Measurements from ENCODE around the gene CFAP58.

The CFAP58 gene

DNA sequence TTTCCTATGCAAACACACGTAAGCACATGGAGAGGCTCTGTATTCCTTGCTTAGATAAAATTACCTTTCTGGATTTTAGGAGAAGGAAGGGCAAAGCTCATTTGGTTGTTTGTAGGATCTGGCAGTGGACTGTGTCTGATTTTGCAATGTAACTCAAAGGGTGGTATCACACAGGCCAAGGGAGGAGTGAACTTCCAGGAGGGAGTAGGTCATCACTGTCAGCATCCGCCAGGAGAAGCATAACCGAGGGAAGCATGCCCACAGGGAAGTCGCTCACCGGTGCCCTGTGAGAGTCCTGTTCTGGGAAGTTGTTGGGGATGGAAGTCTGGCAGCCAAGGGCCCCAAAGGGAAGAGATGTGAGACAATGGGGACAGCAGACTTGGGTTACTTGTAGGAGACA is 74.4 kb downstream of the CFAP58 start:
- Histone ChIP-seq H3K9me3 (ENCODE audit: low read length) (no peaks in the 10 kb centered on the region), H3K27ac (ENCODE audit: low read depth, low read length) (no peak overlapping the region), H3K4me1 (ENCODE audit: insufficient read depth, low read length) (no peaks in the 10 kb centered on the region), H3K9ac (ENCODE audit: low read length) (no peak overlapping the region), H3K27me3 (ENCODE audit: control insufficient read depth in 1 of 2, insufficient read depth in 2 of 2, low read length in 2 of 2) (no peaks in the 10 kb centered on the region), H3K4me3 (ENCODE audit: low read depth in 1 of 2, low read length in 2 of 2) (no peak overlapping the region), H3K36me3 (ENCODE audit: insufficient read depth, low read length) (no peaks in the 10 kb centered on the region)

DNA sequence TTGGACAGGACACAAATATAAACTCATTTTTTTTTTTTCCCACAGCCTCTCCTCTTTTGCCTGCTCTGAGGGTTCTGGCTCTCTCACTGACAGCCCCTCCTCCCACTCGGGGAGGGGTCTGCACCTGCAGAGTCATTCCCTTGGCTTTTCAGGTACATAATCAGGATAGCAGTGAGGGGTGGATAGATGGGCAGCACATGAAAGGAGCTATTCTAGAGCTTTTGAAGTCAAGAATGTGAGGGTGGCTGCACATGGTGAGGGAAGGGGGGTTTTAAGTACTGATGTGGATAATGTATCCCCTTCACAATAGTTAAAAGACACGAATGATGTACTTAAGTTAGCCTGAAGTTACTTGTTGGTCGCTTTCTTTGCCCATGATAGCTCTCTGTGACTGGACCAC is 76.2 kb downstream of the CFAP58 start:
- Histone ChIP-seq H3K9ac (ENCODE audit: low read length) (no peak overlapping the region), H3K27me3 (ENCODE audit: control insufficient read depth in 1 of 2, insufficient read depth in 2 of 2, low read length in 2 of 2) (no peaks in the 10 kb centered on the region)

DNA sequence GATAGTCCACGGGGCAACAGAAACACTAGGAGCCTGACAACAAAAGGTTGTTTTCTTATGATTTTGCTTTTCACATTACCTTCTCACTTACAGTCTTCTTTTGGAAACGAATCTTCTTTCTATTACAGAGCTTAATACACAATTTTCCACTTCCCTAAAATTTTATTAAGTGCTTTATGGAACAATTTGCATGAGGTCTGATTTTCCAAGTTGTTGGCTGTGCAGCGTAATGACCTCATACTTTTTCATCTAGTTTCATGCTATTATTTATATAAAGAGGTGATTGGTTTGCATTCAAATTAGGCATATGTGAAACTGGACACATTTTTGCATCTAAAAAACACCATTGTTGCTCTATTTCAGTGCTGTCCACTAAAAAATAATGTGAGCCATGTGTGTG is 76.7 kb downstream of the CFAP58 start:
- H3K4me1 ChIP-seq (ENCODE audit: insufficient read depth, low read length): no peaks in the 10 kb centered on the region
- H3K4me3 ChIP-seq (ENCODE audit: low read depth in 1 of 2, low read length in 2 of 2): no peak overlapping the region
- no peak overlapping the region for H3K27ac ChIP-seq (ENCODE audit: low read depth, low read length)
- no peaks in the 10 kb centered on the region for H3K36me3 ChIP-seq (ENCODE audit: insufficient read depth, low read length)
- H3K9me3 ChIP-seq (ENCODE audit: low read length): no peaks in the 10 kb centered on the region
- no peak overlapping the region for H3K9ac ChIP-seq (ENCODE audit: low read length)
- H3K27me3 ChIP-seq (ENCODE audit: control insufficient read depth in 1 of 2, insufficient read depth in 2 of 2, low read length in 2 of 2): no peaks in the 10 kb centered on the region

More for the DNA sequence above, 76.2 kb downstream of the CFAP58 start:
- Histone ChIP-seq H3K36me3 (ENCODE audit: insufficient read depth, low read length) (no peaks in the 10 kb centered on the region), H3K4me3 (ENCODE audit: low read depth in 1 of 2, low read length in 2 of 2) (no peak overlapping the region), H3K9me3 (ENCODE audit: low read length) (no peaks in the 10 kb centered on the region), H3K4me1 (ENCODE audit: insufficient read depth, low read length) (no peaks in the 10 kb centered on the region), H3K27ac (ENCODE audit: low read depth, low read length) (no peak overlapping the region)

DNA sequence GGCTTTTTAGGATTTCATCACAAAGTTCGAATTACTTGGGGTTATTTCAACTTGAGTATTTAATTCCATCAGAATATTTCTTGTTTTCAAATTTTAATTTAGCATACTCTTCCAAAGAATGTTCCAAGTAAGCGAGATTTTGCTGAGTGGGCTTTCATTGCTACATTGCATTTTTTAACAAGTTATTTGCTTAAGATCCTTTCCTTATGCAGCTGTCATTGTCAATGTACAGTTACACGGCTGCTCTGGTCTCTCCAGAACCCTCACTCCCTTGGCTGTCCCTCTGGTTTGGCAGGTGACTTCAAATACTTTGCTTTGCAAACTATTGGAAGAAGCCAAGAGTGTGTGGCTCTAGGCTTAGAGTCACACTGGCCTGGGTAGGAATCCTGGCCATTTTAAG is 80.0 kb downstream of the CFAP58 start:
- Histone ChIP-seq H3K9ac (ENCODE audit: low read length) (no peak overlapping the region), H3K36me3 (ENCODE audit: insufficient read depth, low read length) (no peaks in the 10 kb centered on the region), H3K27me3 (ENCODE audit: control insufficient read depth in 1 of 2, insufficient read depth in 2 of 2, low read length in 2 of 2) (no peaks in the 10 kb centered on the region), H3K9me3 (ENCODE audit: low read length) (no peaks in the 10 kb centered on the region), H3K4me1 (ENCODE audit: insufficient read depth, low read length) (no peaks in the 10 kb centered on the region), H3K4me3 (ENCODE audit: low read depth in 1 of 2, low read length in 2 of 2) (no peak overlapping the region), H3K27ac (ENCODE audit: low read depth, low read length) (no peak overlapping the region)

DNA sequence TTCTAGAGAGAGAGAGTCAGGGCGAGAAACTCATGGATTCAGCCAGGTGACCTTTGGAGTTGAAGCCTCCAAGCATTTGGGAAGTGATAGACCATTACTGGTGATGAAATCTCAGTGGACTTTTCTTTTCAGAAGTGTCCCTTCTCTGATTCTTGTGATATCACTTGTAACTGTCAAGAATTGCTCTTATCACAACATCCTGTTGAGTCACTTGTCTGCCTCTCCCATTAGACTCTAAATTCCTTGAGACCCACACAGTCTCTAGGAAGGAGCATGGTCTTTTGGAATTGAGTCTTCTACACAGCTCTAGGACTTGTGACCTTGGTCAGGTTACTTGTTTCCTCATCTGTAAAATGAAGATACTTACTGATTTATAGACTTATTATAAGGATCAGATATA is 81.0 kb downstream of the CFAP58 start:
- H3K9me3 ChIP-seq (ENCODE audit: low read length): no peaks in the 10 kb centered on the region
- H3K9ac ChIP-seq (ENCODE audit: low read length): no peak overlapping the region
- no peak overlapping the region for H3K27ac ChIP-seq (ENCODE audit: low read depth, low read length)
- no peaks in the 10 kb centered on the region for H3K27me3 ChIP-seq (ENCODE audit: control insufficient read depth in 1 of 2, insufficient read depth in 2 of 2, low read length in 2 of 2)
- no peak overlapping the region for H3K4me3 ChIP-seq (ENCODE audit: low read depth in 1 of 2, low read length in 2 of 2)
- H3K36me3 ChIP-seq (ENCODE audit: insufficient read depth, low read length): no peaks in the 10 kb centered on the region
- no peaks in the 10 kb centered on the region for H3K4me1 ChIP-seq (ENCODE audit: insufficient read depth, low read length)

DNA sequence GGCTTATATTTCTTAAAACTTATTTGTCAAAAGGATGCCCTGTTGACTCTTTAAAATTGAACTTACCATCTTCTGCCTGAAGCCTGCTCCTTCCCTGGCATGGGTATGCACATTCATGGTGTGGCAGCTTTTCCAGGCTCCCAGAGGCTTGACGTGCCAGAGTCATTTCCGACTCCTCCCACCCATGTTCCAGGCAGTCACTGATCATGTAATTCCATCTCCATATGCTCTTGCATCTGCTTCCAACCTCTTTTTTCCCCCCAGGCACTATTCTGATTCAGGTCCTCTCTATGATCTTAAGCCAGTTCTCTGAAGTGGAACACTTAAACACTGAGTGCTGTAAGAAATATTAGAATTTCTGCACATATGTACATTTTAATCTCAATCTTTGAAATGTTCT is 82.2 kb downstream of the CFAP58 start:
- Histone ChIP-seq H3K27me3 (ENCODE audit: control insufficient read depth in 1 of 2, insufficient read depth in 2 of 2, low read length in 2 of 2) (no peaks in the 10 kb centered on the region), H3K4me3 (ENCODE audit: low read depth in 1 of 2, low read length in 2 of 2) (no peak overlapping the region), H3K36me3 (ENCODE audit: insufficient read depth, low read length) (no peaks in the 10 kb centered on the region), H3K27ac (ENCODE audit: low read depth, low read length) (no peak overlapping the region), H3K9me3 (ENCODE audit: low read length) (no peaks in the 10 kb centered on the region), H3K4me1 (ENCODE audit: insufficient read depth, low read length) (no peaks in the 10 kb centered on the region), H3K9ac (ENCODE audit: low read length) (no peak overlapping the region)

DNA sequence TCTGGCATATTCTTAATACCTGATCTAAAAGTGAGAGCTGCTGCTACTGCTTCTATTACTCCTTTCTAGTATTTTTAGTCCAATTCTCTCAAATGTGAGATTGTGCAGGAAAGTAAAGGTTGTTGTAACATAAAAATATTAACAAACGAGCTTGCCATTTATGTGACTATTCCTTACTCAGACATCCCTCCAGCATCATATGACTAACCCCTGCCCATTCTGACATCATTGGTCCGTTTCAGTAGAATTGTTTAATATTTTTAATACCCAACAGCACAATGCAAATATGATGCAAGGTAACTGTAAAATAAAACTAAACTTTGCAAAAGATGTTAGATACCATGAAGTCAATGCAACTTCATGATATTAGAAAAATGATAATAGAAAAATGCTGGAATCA is 83.6 kb downstream of the CFAP58 start:
- Histone ChIP-seq H3K4me3 (ENCODE audit: low read depth in 1 of 2, low read length in 2 of 2) (no peak overlapping the region), H3K27me3 (ENCODE audit: control insufficient read depth in 1 of 2, insufficient read depth in 2 of 2, low read length in 2 of 2) (no peaks in the 10 kb centered on the region), H3K9me3 (ENCODE audit: low read length) (no peaks in the 10 kb centered on the region), H3K9ac (ENCODE audit: low read length) (no peak overlapping the region), H3K36me3 (ENCODE audit: insufficient read depth, low read length) (no peaks in the 10 kb centered on the region), H3K27ac (ENCODE audit: low read depth, low read length) (no peak overlapping the region), H3K4me1 (ENCODE audit: insufficient read depth, low read length) (no peaks in the 10 kb centered on the region)

DNA sequence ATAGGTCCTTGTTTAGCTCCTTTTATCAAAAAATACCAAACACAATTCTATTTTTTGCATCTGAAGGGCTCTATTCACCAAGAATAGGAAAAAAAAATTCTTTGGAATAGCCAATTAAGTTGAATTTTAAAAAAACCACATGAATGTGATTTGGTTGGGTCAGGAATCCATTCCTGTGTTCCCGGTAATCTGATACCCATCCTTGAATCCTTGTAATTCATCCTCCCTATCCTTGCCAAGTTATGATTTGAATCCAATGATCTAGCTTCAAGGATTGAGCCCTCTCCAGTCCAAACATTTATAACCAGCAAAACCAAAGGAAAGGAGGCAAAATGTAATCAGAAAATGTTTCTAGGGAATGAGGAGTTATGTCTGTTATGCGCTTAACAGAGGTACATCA is 86.6 kb downstream of the CFAP58 start:
- no peaks in the 10 kb centered on the region for H3K9me3 ChIP-seq (ENCODE audit: low read length)
- no peaks in the 10 kb centered on the region for H3K27me3 ChIP-seq (ENCODE audit: control insufficient read depth in 1 of 2, insufficient read depth in 2 of 2, low read length in 2 of 2)
- no peak overlapping the region for H3K27ac ChIP-seq (ENCODE audit: low read depth, low read length)
- H3K4me1 ChIP-seq (ENCODE audit: insufficient read depth, low read length): no peaks in the 10 kb centered on the region
- H3K9ac ChIP-seq (ENCODE audit: low read length): no peak overlapping the region
- no peaks in the 10 kb centered on the region for H3K36me3 ChIP-seq (ENCODE audit: insufficient read depth, low read length)
- no peak overlapping the region for H3K4me3 ChIP-seq (ENCODE audit: low read depth in 1 of 2, low read length in 2 of 2)

DNA sequence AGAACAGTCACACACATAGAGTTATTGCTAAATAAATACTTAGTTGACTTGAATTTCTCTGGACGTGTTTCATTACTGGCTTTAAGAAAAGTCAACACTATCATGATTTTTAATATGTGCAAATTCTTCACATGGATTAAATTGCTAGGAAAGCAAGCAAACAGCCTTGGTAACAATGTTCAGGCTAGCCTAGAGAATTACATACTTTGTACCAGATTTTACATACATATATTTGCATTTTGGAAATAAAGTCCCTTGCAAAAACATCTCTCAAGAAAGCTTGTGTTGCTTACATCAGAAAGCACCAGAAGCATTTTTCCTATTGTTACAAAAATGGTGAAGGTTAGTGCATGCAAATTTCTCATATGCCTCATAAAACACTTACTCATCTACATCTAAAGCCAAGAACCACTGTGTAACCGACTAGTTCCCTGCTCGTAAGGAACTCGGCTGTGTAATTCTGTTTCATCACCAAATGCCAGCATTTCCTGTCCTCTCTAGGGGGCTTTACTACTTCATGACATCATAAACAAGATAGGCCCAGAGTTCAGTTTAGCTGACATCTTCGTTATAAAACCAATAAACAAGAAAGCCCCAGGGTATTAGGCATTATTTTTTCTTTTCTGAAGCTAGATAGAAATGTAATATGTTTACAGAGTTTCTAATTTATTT is 87.8 kb downstream of the CFAP58 start:
- H3K27me3 ChIP-seq (ENCODE audit: control insufficient read depth in 1 of 2, insufficient read depth in 2 of 2, low read length in 2 of 2): no peaks in the 10 kb centered on the region
- no peaks in the 10 kb centered on the region for H3K4me1 ChIP-seq (ENCODE audit: insufficient read depth, low read length)
- H3K27ac ChIP-seq (ENCODE audit: low read depth, low read length): no peak overlapping the region
- H3K9me3 ChIP-seq (ENCODE audit: low read length): no peaks in the 10 kb centered on the region
- H3K9ac ChIP-seq (ENCODE audit: low read length): no peak overlapping the region
- H3K4me3 ChIP-seq (ENCODE audit: low read depth in 1 of 2, low read length in 2 of 2): no peak overlapping the region
- no peaks in the 10 kb centered on the region for H3K36me3 ChIP-seq (ENCODE audit: insufficient read depth, low read length)

DNA sequence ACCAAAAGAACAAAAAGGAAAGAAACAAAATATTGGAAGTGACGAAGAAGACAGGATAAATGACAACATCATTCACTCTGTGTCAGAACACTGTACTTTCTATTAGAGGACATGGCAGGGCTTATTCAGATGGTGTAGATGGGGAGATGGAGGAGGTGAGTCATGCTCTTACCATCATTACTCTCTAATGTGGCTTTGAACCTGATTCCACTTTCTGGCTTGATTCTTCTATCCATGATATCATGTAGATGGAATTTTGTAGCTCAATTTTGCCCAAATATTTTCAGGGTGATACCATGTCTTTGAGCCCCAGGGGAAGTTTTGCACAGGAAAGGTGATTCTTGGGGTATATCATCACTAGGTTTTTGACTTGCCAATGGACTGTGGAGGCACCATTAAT is 91.7 kb downstream of the CFAP58 start:
- H3K27ac ChIP-seq (ENCODE audit: low read depth, low read length): no peak overlapping the region
- H3K4me3 ChIP-seq (ENCODE audit: low read depth in 1 of 2, low read length in 2 of 2): no peak overlapping the region
- no peaks in the 10 kb centered on the region for H3K27me3 ChIP-seq (ENCODE audit: control insufficient read depth in 1 of 2, insufficient read depth in 2 of 2, low read length in 2 of 2)
- no peak overlapping the region for H3K9ac ChIP-seq (ENCODE audit: low read length)
- no peaks in the 10 kb centered on the region for H3K4me1 ChIP-seq (ENCODE audit: insufficient read depth, low read length)
- H3K9me3 ChIP-seq (ENCODE audit: low read length): no peaks in the 10 kb centered on the region
- H3K36me3 ChIP-seq (ENCODE audit: insufficient read depth, low read length): no peaks in the 10 kb centered on the region

DNA sequence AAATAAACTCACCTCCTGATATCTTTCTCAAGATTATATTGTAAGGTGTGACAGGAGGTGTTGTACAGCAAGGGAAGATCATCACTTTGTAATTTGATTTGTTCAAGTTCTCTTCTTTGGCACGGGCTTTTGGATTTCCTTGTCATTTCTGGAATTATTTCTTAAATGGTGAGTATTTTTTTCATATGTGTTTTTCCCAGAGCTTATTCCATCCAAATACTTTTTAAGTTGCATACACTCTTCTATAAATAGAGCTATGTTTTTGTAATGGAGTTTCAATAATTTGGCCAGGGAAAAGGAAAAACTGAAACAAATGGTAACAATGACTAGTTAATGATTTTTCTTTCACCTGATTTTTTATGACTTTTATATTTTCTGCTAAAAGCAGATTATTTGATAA is 92.5 kb downstream of the CFAP58 start:
- Histone ChIP-seq H3K27me3 (ENCODE audit: control insufficient read depth in 1 of 2, insufficient read depth in 2 of 2, low read length in 2 of 2) (no peaks in the 10 kb centered on the region), H3K36me3 (ENCODE audit: insufficient read depth, low read length) (no peaks in the 10 kb centered on the region), H3K4me1 (ENCODE audit: insufficient read depth, low read length) (no peaks in the 10 kb centered on the region), H3K27ac (ENCODE audit: low read depth, low read length) (no peak overlapping the region), H3K4me3 (ENCODE audit: low read depth in 1 of 2, low read length in 2 of 2) (no peak overlapping the region), H3K9me3 (ENCODE audit: low read length) (no peaks in the 10 kb centered on the region), H3K9ac (ENCODE audit: low read length) (no peak overlapping the region)

DNA sequence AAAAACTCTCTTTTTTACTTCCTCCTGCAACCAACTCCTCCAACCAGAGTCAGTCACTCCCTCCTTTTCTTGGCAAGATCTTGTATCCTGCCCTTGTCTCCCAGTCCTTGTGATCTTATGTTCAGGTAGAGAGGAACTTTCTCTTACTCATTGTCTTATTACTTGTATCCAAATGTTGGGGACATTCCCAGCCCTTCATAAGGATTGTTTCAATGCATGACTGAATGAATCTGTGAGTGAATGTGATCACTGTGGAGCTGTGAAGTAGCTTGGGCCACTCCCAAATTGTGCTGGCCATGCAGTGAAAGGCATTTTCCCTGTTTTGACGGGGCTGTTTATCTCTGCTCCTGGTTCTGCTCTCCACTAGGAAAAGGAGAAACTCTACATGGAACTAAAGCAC is 93.7 kb downstream of the CFAP58 start:
- Histone ChIP-seq H3K4me3 (ENCODE audit: low read depth in 1 of 2, low read length in 2 of 2) (no peak overlapping the region), H3K4me1 (ENCODE audit: insufficient read depth, low read length) (no peaks in the 10 kb centered on the region), H3K36me3 (ENCODE audit: insufficient read depth, low read length) (no peaks in the 10 kb centered on the region), H3K9me3 (ENCODE audit: low read length) (no peaks in the 10 kb centered on the region), H3K9ac (ENCODE audit: low read length) (no peak overlapping the region), H3K27ac (ENCODE audit: low read depth, low read length) (no peak overlapping the region), H3K27me3 (ENCODE audit: control insufficient read depth in 1 of 2, insufficient read depth in 2 of 2, low read length in 2 of 2) (no peaks in the 10 kb centered on the region)
